Right lung (tissue), 5 donors: Measurements from ENCODE around the gene ADM5. TPM values are rescaled to one million over a fixed set of nuclear protein-coding genes. Genes with fewer than 3 reads are reported as not detected.
"Not testable (repeated sequence)": the region's sequence is repeated elsewhere in the genome, so short reads cannot be mapped to it uniquely, and the experiment has no call there.

Source experiments
- DNase-seq, 2 donors: peaks; one replicate each; pipeline ENCODE4 v3.0.0-alpha.2; 2013
- polyA plus RNA-seq, 5 donors: library from polyadenylated mRNA; unstranded; fragments of 120-200 nt; gene quantifications; one replicate each; pipeline versions ENCODE4 v1.2.1 to v1.2.3, GENCODE V29; 2013; ENCODE audit warnings: inconsistent platforms in 1 of 5, low replicate concordance in 1 of 5; ENCODE audit not compliant: insufficient read length in 5 of 5, insufficient read depth in 1 of 5

Gene ADM5
- polyA plus RNA-seq, 5 donors = 0.76 to 2.8 (median 1.3) TPM

DNA sequence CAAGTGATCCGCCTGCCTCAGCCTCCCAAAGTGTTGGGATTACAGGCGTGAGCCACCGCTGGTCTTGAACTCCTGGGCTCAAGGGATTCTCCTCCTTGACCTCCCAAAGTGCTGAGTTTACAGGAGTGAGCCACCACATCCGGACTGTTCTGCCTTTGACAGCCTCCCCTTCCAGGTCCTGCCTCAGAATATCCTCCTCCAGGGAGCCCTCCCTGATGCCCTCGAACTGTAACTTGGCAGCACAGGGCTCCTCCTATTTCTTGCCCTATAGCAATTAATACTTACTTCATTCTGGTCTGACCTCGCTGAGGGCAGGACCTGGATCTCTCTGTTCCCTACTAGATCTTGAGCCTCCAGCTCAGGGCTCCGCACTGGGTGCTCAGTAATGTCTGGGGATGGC lies 7.5 kb downstream of the ADM5 start:
- no peak for DNase-seq

DNA sequence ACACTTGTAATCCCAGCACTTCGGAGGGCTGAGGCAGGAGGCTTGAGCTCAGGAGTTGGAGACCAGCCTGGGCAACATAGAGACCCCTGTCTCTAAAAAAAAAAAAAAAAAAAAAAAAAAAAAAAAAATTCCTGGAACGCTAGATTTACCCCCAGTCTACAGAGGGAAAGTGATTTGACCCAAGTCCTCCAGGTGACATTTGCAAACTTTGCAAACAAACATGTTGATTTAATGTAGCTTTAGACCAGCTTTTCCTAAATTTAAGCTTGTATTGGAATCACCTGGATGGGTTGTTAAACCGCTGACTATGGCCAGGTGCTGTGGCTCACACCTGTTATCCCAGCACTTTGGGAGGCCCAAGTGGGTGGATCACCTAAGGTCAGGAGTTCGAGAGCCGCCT lies 10.0 kb downstream of the ADM5 start:
- no peak for DNase-seq

DNA sequence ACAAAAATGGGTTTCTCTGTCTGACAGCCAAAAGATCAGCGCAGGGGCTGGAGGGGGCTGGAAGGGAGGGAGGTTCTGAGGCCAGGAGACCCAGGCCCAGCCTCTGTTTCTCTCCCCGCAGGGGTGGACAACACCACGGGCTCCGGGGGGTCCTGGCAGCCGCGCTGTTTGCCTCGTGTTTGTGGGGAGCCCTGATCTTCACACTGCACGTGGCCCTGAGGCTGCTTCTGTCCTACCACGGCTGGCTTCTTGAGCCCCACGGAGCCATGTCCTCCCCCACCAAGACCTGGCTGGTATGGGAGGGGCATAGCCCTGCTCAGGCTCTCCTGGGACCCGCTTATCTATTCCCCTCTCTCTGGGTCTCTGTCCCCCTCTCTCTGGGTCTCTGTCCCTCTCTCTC lies 11.2 kb downstream of the ADM5 start:
- DNase-seq = no peak

DNA sequence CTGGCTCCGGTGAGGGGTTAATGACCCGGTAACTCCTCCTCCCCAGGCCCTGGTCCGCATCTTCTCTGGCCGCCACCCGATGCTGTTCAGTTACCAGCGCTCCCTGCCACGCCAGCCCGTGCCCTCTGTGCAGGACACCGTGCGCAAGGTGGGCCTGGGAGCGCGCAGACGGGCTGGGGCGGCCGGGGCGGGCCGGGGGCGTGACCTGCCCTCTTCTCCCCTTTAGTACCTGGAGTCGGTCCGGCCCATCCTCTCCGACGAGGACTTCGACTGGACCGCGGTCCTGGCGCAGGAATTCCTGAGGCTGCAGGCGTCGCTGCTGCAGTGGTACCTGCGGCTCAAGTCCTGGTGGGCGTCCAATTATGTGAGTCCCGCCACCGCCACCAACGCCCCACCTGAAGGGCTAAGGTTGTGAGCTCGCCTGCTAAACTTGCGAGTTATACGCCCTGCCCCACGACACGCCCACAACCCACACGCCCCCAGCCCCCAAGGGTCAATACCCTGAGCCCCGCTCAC lies 11.9 kb downstream of the ADM5 start:
- DNase-seq = no peak

DNA sequence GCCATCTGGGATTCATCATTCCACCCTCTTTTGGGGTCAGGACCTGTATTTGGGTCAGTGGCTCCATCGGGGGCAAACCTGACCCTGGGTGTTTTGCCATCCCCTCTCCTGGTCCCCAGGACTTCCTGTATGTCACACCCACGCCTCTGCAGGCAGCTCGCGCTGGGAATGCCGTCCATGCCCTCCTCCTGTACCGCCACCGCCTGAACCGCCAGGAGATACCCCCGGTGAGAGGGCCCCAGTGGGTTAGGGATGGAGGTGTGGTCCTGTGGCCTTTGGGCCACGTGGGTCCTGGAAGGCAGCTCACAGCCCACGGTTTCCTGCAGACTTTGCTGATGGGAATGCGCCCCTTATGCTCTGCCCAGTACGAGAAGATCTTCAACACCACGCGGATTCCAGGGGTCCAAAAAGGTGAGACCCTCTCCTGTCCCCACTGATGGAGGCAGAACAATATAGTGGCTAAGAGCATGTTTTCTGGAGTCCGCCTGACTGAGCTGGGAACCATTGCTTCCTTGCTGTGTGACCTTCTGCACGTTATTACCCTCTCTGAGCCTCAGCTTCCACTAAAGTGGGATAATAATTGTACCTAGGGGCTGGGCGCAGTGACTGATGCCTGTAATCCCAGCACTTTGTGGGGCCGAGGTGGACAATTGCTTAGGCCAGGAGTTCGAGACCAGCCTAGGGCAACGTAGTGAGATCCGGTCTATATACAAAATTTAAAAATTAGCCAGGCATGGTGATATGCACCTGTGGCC lies 15.7 kb downstream of the ADM5 start:
- DNase-seq = no peak

- no peak for DNase-seq
Measured at GRCh38 chr19:49705919-49706318, 16.5 kb downstream of the ADM5 start.

GRCh38 chr19:49710372-49710951 lies 21.1 kb downstream of the ADM5 start:
- DNase-seq = no peak

GRCh38 chr19:49712397-49712859 lies 23.0 kb downstream of the ADM5 start:
- no peak for DNase-seq

- DNase-seq = no peak
Measured at GRCh38 chr19:49713236-49713845, 23.9 kb downstream of the ADM5 start.

- DNase-seq = no peak
Measured at GRCh38 chr19:49716154-49716553, 26.8 kb downstream of the ADM5 start.

DNA sequence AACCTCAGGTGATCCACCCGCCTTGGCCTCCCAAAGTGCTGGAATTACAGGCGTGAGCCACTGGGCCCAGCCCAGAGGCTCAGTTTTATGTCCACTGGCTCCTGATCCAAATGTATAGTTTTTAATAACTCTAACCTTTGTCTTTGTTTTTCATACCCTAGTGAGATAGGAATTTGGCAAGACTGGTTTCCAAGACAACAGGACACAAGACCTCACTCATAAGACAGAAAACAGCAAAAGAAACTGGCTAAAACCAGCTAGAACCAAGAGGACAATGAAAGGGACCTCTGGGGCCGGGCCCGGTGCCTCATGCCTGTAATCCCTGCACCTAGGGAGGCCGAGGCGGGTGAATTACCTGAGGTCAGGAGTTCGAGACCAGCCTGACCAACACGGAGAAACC lies 29.1 kb downstream of the ADM5 start:
- DNase-seq = peak; percentile 35 to 46

DNA sequence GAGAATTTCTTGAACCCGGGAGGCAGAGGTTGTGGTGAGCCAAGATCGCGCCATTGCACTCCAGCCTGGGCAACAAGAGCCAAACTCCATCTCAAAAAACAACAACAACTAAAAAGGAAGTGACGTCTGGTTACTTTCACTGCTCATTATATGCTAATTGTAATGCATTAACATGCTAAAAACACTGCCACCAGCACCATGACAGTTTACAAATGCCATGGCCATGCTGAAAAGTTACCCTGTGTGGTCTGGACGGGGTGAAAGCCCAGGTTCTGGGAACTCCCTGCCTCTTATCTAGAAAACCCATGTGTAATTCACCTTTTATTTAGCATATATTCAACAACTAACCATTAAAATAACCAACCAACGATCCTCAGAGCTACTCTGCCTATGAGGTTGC lies 29.6 kb downstream of the ADM5 start:
- DNase-seq = no peak

DNA sequence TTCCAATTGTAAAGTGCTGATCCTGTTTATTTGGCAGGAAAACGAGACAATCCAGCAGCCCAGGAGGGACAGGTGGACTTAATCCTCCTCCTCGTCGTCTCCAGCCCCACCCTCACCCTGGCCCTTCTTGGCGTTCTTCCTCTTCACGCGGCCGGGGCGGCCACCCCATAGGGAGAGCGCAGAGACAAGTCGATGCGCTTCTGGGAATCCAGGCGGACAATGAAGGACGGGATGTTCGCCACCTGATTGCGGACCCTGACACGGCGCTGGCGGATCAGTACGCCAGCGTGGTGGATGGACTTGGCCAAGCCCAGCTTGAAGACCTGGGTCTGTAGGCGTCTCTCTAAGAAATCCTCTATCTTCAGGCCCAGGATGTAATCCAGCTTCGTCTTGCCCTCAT lies 30.0 kb downstream of the ADM5 start:
- not testable (repeated sequence) for DNase-seq

DNA sequence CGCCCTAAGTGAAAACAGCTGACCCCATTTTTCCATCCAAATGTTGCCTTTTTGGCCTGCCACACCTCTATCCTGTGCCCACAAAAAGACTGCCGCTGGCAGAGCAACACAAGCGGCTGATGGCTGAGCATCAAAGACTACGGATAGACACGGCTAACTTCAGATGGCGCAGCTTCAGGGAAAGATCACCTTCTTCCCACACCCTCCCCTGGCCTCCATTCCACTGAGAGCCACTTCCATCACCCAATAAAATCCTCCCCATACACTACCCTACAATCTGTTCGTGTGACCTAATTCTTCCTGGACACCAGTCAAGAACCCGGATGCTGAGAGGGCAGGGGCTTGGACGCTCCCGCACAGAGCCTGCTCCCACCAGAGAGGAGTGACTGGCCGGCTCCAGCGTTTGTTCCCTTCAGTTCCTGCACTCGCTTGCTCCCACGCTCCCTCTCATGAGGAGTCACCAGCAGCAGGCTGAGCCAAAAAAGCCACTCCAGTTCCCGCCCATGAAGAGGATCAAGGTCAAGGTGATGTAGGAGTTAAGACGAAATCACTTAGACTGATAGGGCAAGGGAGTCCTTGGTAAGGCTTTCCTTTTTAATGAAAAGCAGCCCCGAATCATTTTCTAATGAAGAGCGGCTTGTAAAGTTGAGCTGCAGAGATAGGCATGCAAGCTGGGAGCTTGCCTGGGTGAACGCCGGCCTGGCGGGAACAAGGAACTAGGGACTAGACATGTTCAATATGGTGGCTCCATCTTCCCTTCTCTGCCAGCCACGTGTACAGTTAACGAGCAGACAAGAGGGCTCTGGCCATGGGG lies 38.0 kb downstream of the ADM5 start:
- DNase-seq = peak; percentile 84 to 89

DNA sequence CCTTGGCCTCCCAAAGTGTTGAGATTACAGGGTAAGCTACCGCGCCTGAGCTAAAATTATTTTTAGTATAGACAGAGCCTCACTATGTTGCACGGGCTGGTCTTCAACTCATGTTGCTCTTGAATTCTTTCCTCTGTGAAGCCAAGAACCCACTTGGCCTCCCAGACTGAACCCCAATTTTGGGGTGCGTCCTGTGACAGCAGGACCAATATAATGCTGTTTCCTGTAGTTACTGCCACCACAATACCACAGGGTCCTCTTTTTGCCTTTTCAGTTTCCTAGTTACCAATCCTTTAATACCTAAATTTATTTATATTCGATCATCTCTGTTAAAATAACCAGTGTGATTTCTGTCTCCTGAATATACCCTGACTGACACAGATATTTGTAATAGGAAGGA lies 40.8 kb downstream of the ADM5 start:
- DNase-seq = no peak

DNA sequence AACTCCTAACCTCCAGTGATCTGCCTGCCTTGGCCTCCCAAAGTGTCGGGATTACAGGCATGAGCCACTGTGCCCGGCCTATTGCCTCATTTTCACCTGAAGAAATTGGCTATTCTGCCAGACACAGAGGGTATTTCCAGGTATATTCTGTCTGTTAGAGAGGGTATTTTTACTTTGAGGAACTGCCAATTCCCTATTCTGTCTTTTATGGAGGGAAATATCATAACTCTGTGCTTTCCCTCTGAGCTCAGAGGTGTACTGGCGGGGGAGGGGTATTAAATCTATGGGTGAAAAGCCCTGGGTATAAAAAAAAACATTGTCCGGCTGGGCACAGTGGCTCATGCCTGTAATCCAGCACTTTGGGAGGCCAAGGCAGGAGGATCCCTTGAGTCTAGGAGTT lies 48.9 kb downstream of the ADM5 start:
- no peak for DNase-seq

- DNase-seq = no peak
Measured at GRCh38 chr19:49739098-49739497, 49.7 kb downstream of the ADM5 start.

GRCh38 chr19:49739933-49740332 lies 50.5 kb downstream of the ADM5 start:
- no peak for DNase-seq
